GM23248 (cell line): ENCODE results near the gene FCN2. TPM values are rescaled to one million over a fixed set of nuclear protein-coding genes. Genes with fewer than 3 reads are reported as not detected.

Experiments
- DNase-seq: peaks from one replicate; pipeline ENCODE4 v3.0.0-alpha.2; 2015
- H2AFZ ChIP-seq: fragments of 200-600 bp; sonication (generic); 2 replicates; pipeline ENCODE4 v1.6.1; 2016; ENCODE audit warnings: antibody characterized with exemption
- H3F3A ChIP-seq: fragments of 200-600 bp; sonication (generic); 2 replicates; pipeline ENCODE4 v1.6.1; 2016; ENCODE audit warnings: mild to moderate bottlenecking, antibody characterized with exemption, mixed run types; ENCODE audit not compliant: insufficient read depth
- H3K27ac ChIP-seq: fragments of 200-600 bp; sonication (generic); 2 replicates; pipeline ENCODE4 v1.5.1; 2016; ENCODE audit warnings: mild to moderate bottlenecking
- H3K27me3 ChIP-seq: fragments of 200-600 bp; sonication (generic); replicated peaks from 2 replicates; pipeline ENCODE4 v1.6.1; 2016; ENCODE audit warnings: mild to moderate bottlenecking; ENCODE audit not compliant: insufficient read depth
- H3K36me3 ChIP-seq: fragments of 200-600 bp; sonication (generic); 2 replicates; pipeline ENCODE4 v1.6.1; 2016; ENCODE audit warnings: low read depth, mild to moderate bottlenecking
- H3K4me1 ChIP-seq: fragments of 200-600 bp; sonication (generic); 2 replicates; pipeline ENCODE4 v1.6.1; 2016; ENCODE audit warnings: mild to moderate bottlenecking; ENCODE audit not compliant: insufficient read depth
- H3K4me2 ChIP-seq: fragments of 200-600 bp; sonication (generic); one replicate; pipeline ENCODE4 v1.6.1; 2016; ENCODE audit warnings: mild to moderate bottlenecking; ENCODE audit not compliant: unreplicated experiment
- H3K4me3 ChIP-seq: fragments of 200-600 bp; sonication (generic); 2 replicates; pipeline ENCODE4 v1.5.1; 2016; ENCODE audit warnings: mild to moderate bottlenecking
- H3K79me2 ChIP-seq: fragments of 200-600 bp; sonication (generic); 2 replicates; pipeline ENCODE4 v1.6.1; 2016; ENCODE audit warnings: mild to moderate bottlenecking; ENCODE audit not compliant: insufficient read depth
- H3K9ac ChIP-seq: fragments of 200-600 bp; sonication (generic); 2 replicates; pipeline ENCODE4 v1.6.1; 2016; ENCODE audit warnings: mild to moderate bottlenecking
- H3K9me2 ChIP-seq: fragments of 200-600 bp; sonication (generic); 2 replicates; pipeline ENCODE4 v1.6.1; 2016; ENCODE audit warnings: mixed run types, mild to moderate bottlenecking, moderate library complexity; ENCODE audit not compliant: insufficient read depth
- H3K9me3 ChIP-seq: fragments of 200-600 bp; sonication (generic); one replicate; pipeline ENCODE4 v1.6.1; 2017; ENCODE audit warnings: low read depth
- H4K20me1 ChIP-seq: fragments of 200-600 bp; sonication (generic); 2 replicates; pipeline ENCODE4 v1.6.0; 2016; ENCODE audit not compliant: insufficient read depth
- EZH2 ChIP-seq: fragments of 200-600 bp; sonication (generic); IDR thresholded peaks from 2 replicates; pipeline ENCODE4 v1.6.1; 2018; ENCODE audit warnings: antibody characterized with exemption, mild to moderate bottlenecking; ENCODE audit not compliant: insufficient read depth, poor library complexity, severe bottlenecking
- EZH2phosphoT487 ChIP-seq: fragments of 200-600 bp; sonication (generic); IDR thresholded peaks from 2 replicates; pipeline ENCODE4 v1.6.1; 2018; ENCODE audit warnings: antibody characterized with exemption, moderate library complexity, mild to moderate bottlenecking, low read depth; ENCODE audit not compliant: insufficient read depth
- WGBS, 2 experiments: methylation state at CpG; one replicate each; pipeline ENCODE4 v1.1.6; 2015 to 2017; ENCODE audit warnings: low lambda C conversion rate in 2 of 2, low coverage in 1 of 2; ENCODE audit errors: missing lambda C conversion rate in 2 of 2; 5-methylcytosine and 5-hydroxymethylcytosine counted together
- in situ Hi-C: fragments of 300-500 bp; cut with MboI; formaldehyde crosslinking; loops from 2 replicates; pipeline ENCODE4 v1.15.0; 2020
- polyA plus RNA-seq: library from polyadenylated mRNA; unstranded; fragments of >200 nt; fragmentation: Nextera tagmentation; extraction: Ambion mirVana; gene quantifications from 2 replicates; pipeline ENCODE4 v1.2.1, GENCODE V29; 2016
- total RNA-seq: library from RNA; depleted of rRNA; stranded (reverse); fragments of >200 nt; shearing (Covaris generic); gene quantifications from 2 replicates; pipeline ENCODE4 v1.2.3, GENCODE V29; 2014

FCN2 gene
- total and polyA plus RNA-seq, 2 experiments from 2014 or later: not detected

- Histone ChIP-seq H3K27me3 (no peaks in the 10 kb centered on the region), H3K4me2 (no peak overlapping the region), H4K20me1 (no peaks in the 10 kb centered on the region; the same call in 1 of the 2 replicates), H2AFZ (no peak overlapping the region), H3K9ac (no peak overlapping the region), H3K4me3 (no peak overlapping the region), H3K4me1 (no peaks in the 10 kb centered on the region), H3K9me2 (no peaks in the 10 kb centered on the region), H3K9me3 (no peaks in the 10 kb centered on the region), H3F3A (peaks cover 60% of the 10 kb centered on the region), H3K36me3 (peaks cover 46% of the 10 kb centered on the region), H3K79me2 (peaks cover 13% of the 10 kb centered on the region; the same call in 1 of the 2 replicates), H3K27ac (no peak overlapping the region)
- no peak for DNase-seq
- WGBS, 2 experiments: 77 to 79% methylated on average over 7 to 8 of the region's 8 CpGs
- in situ Hi-C loops: no loop called here
- TF ChIP-seq EZH2phosphoT487 (no peak), EZH2 (no peak)
Measured at GRCh38 chr9:134844821-134845220, 35.8 kb upstream of the FCN2 start.

- Histone ChIP-seq H3K9me3 (no peaks in the 10 kb centered on the region), H3K4me2 (no peak overlapping the region), H3K27ac (no peak overlapping the region), H3K36me3 (peaks cover 43% of the 10 kb centered on the region), H3K4me1 (no peaks in the 10 kb centered on the region), H3F3A (peaks cover 55% of the 10 kb centered on the region), H3K79me2 (no peaks in the 10 kb centered on the region), H3K9ac (no peak overlapping the region), H4K20me1 (no peaks in the 10 kb centered on the region; the same call in 1 of the 2 replicates), H3K27me3 (no peaks in the 10 kb centered on the region), H3K9me2 (no peaks in the 10 kb centered on the region), H2AFZ (no peak overlapping the region), H3K4me3 (no peak overlapping the region)
- TF ChIP-seq EZH2phosphoT487 (no peak), EZH2 (no peak)
- DNase-seq: no peak
- in situ Hi-C loops: no loop called here
- 89 to 94% methylated on average over 16 of the region's 16 CpGs for WGBS, 2 experiments
Measured at GRCh38 chr9:134846187-134846586, 34.4 kb upstream of the FCN2 start.

- H3K9me3 ChIP-seq: no peaks in the 10 kb centered on the region
- H3K9me2 ChIP-seq: no peaks in the 10 kb centered on the region
Measured at GRCh38 chr9:134846699-134847098, 33.9 kb upstream of the FCN2 start.

GRCh38 chr9:134847138-134847537, 33.5 kb upstream of the FCN2 start:
- H3K4me1 ChIP-seq: no peaks in the 10 kb centered on the region
- WGBS, 2 experiments: 52 to 54% methylated on average over 3 of the region's 3 CpGs
- peaks cover 39% of the 10 kb centered on the region for H3K36me3 ChIP-seq
- no peaks in the 10 kb centered on the region for H3K9me3 ChIP-seq
- no peak for DNase-seq
- H3K4me2 ChIP-seq: no peak overlapping the region
- H3K4me3 ChIP-seq: no peak overlapping the region
- H4K20me1 ChIP-seq: no peaks in the 10 kb centered on the region; the same call in 1 of the 2 replicates
- H3K9me2 ChIP-seq: no peaks in the 10 kb centered on the region
- no peaks in the 10 kb centered on the region for H3K79me2 ChIP-seq
- H3K27me3 ChIP-seq: no peaks in the 10 kb centered on the region
- TF ChIP-seq EZH2 (no peak), EZH2phosphoT487 (no peak)
- no peak overlapping the region for H3K27ac ChIP-seq
- in situ Hi-C loops: no loop called here
- H2AFZ ChIP-seq: no peak overlapping the region
- peaks cover 64% of the 10 kb centered on the region for H3F3A ChIP-seq
- H3K9ac ChIP-seq: no peak overlapping the region

More at GRCh38 chr9:134846699-134847098, 33.9 kb upstream of the FCN2 start:
- H3K27me3 ChIP-seq: no peaks in the 10 kb centered on the region
- H3K79me2 ChIP-seq: no peaks in the 10 kb centered on the region
- H3K4me1 ChIP-seq: no peaks in the 10 kb centered on the region
- peaks cover 60% of the 10 kb centered on the region for H3F3A ChIP-seq
- H3K4me3 ChIP-seq: no peak overlapping the region
- no peak overlapping the region for H3K9ac ChIP-seq
- 95 to 96% methylated on average over 1 of the region's 1 CpG for WGBS, 2 experiments
- H2AFZ ChIP-seq: no peak overlapping the region
- in situ Hi-C loops: no loop called here
- H3K4me2 ChIP-seq: no peak overlapping the region
- no peak overlapping the region for H3K27ac ChIP-seq
- TF ChIP-seq EZH2: no peak
- TF ChIP-seq EZH2phosphoT487: no peak
- peaks cover 43% of the 10 kb centered on the region for H3K36me3 ChIP-seq
- H4K20me1 ChIP-seq: no peaks in the 10 kb centered on the region; the same call in 1 of the 2 replicates
- no peak for DNase-seq
